Measurements from ENCODE around the gene QRICH1. TPM values are rescaled to one million over a fixed set of nuclear protein-coding genes. Genes with fewer than 3 reads are reported as not detected.

Gene QRICH1
- total RNA-seq, 1 experiment from 2014 or later, result 123 TPM

GRCh38 chr3:49124203-49124602, 30.3 kb upstream of the QRICH1 start:
- ChIA-PET CTCF (no interaction called here), POLR2A (no interaction called here)
- H3K9me3 Mint-ChIP-seq, result no peaks in the 10 kb centered on the region
- DNase-seq (ENCODE audit: low spot score) (no peak), ATAC-seq (no peak)
- TF ChIP-seq GRHL2 (CRISPR knock-in tag; IDR thresholded peaks at IDR 0.05; ENCODE audit: insufficient replicate concordance, severe bottlenecking) (no peak), MAX (CRISPR knock-in tag; IDR thresholded peaks at IDR 0.05) (no peak), JUN (CRISPR knock-in tag; IDR thresholded peaks at IDR 0.05) (no peak), ZNF138 (CRISPR knock-in tag; conservative IDR thresholded peaks at IDR 0.05) (no peak), GABPB1 (CRISPR knock-in tag; IDR thresholded peaks at IDR 0.05) (no peak), E2F5 (CRISPR knock-in tag; IDR thresholded peaks at IDR 0.05) (no peak), AFF4 (CRISPR knock-in tag; IDR thresholded peaks at IDR 0.05; ENCODE audit: borderline replicate concordance) (no peak), ZNF396 (CRISPR knock-in tag; IDR thresholded peaks at IDR 0.05; ENCODE audit: borderline replicate concordance) (no peak), ZSCAN18 (CRISPR knock-in tag; IDR thresholded peaks at IDR 0.05) (no peak), NFYB (CRISPR knock-in tag; conservative IDR thresholded peaks at IDR 0.05; ENCODE audit: low read depth) (no peak), E2F4 (CRISPR knock-in tag; IDR thresholded peaks at IDR 0.05; ENCODE audit: borderline replicate concordance, low read depth) (no peak), TEAD1 (CRISPR knock-in tag; IDR thresholded peaks at IDR 0.05) (no peak), ZBTB21 (CRISPR knock-in tag; IDR thresholded peaks at IDR 0.05; ENCODE audit: borderline replicate concordance) (no peak), NR3C1 (CRISPR knock-in tag; conservative IDR thresholded peaks at IDR 0.05; ENCODE audit: low read depth) (no peak), NFE2L1 (CRISPR knock-in tag; IDR thresholded peaks at IDR 0.05) (no peak)
- TF ChIP-seq, protein P1, sequence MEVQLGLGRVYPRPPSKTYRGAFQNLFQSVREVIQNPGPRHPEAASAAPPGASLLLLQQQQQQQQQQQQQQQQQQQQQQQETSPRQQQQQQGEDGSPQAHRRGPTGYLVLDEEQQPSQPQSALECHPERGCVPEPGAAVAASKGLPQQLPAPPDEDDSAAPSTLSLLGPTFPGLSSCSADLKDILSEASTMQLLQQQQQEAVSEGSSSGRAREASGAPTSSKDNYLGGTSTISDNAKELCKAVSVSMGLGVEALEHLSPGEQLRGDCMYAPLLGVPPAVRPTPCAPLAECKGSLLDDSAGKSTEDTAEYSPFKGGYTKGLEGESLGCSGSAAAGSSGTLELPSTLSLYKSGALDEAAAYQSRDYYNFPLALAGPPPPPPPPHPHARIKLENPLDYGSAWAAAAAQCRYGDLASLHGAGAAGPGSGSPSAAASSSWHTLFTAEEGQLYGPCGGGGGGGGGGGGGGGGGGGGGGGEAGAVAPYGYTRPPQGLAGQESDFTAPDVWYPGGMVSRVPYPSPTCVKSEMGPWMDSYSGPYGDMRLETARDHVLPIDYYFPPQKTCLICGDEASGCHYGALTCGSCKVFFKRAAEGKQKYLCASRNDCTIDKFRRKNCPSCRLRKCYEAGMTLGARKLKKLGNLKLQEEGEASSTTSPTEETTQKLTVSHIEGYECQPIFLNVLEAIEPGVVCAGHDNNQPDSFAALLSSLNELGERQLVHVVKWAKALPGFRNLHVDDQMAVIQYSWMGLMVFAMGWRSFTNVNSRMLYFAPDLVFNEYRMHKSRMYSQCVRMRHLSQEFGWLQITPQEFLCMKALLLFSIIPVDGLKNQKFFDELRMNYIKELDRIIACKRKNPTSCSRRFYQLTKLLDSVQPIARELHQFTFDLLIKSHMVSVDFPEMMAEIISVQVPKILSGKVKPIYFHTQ (CRISPR knock-in tag; IDR thresholded peaks at IDR 0.05), result no peak
- TF ChIP-seq, protein P2, sequence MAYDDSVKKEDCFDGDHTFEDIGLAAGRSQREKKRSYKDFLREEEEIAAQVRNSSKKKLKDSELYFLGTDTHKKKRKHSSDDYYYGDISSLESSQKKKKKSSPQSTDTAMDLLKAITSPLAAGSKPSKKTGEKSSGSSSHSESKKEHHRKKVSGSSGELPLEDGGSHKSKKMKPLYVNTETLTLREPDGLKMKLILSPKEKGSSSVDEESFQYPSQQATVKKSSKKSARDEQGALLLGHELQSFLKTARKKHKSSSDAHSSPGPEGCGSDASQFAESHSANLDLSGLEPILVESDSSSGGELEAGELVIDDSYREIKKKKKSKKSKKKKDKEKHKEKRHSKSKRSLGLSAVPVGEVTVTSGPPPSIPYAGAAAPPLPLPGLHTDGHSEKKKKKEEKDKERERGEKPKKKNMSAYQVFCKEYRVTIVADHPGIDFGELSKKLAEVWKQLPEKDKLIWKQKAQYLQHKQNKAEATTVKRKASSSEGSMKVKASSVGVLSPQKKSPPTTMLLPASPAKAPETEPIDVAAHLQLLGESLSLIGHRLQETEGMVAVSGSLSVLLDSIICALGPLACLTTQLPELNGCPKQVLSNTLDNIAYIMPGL (CRISPR knock-in tag; IDR thresholded peaks at IDR 0.05), result no peak
- H3K27ac Mint-ChIP-seq, result no peak overlapping the region
- H3K4me3 Mint-ChIP-seq, result no peak overlapping the region
- peaks cover 5% of the 10 kb centered on the region; the same call in 1 of the 2 replicates for H3K36me3 Mint-ChIP-seq
- no peaks in the 10 kb centered on the region for H3K27me3 Mint-ChIP-seq (ENCODE audit: low read depth)
- H3K4me1 Mint-ChIP-seq, result peaks cover 4% of the 10 kb centered on the region

All from WTC11 (cell line).